Caco-2 (cell line): ENCODE measurements around the gene CBX1. TPM values are rescaled to one million over a fixed set of nuclear protein-coding genes. Genes with fewer than 3 reads are reported as not detected.

Source experiments
- BruUV-seq: library from RNA; stranded (reverse); fragments of 400-500 nt; replicated peaks from 2 replicates; lab custom pipeline; 2021; lab: Mats Ljungman, UMichigan
- CTCF ChIA-PET: fragments of 300-600 bp; sonication (Branson Sonifier 250); formaldehyde crosslinking; loops from one replicate; lab custom pipeline; 2022; ENCODE audit warnings: antibody characterized with exemption; lab: Charles Lee
- POLR2A ChIA-PET: fragments of 300-600 bp; sonication (Branson Sonifier 250); formaldehyde crosslinking; loops from one replicate; lab custom pipeline; 2022; ENCODE audit warnings: antibody characterized with exemption; lab: Charles Lee
- DNase-seq, 2 experiments: peaks; one replicate each; pipeline versions ENCODE4 v3.0.0 to v3.0.0-alpha.2; 2020 to 2022
- H3K27me3 ChIP-seq: replicated peaks from 2 replicates; pipeline ENCODE4 v1.6.0; 2011; ENCODE audit warnings: low read length; ENCODE audit not compliant: control insufficient read depth, insufficient read depth
- H3K36me3 ChIP-seq: 2 replicates; pipeline ENCODE4 v1.5.1; 2011; ENCODE audit warnings: low read length; ENCODE audit not compliant: control insufficient read depth, insufficient read depth
- H3K4me1 ChIP-seq: fragments of 250-450 bp; sonication (Bioruptor Pico); 2 replicates; pipeline ENCODE4 v1.5.1; 2020; ENCODE audit warnings: mild to moderate bottlenecking
- H3K4me3 ChIP-seq: 2 replicates; pipeline ENCODE4 v1.5.1; 2011; ENCODE audit warnings: low read depth, mild to moderate bottlenecking, control low read depth, low read length
- H3K9me3 ChIP-seq: fragments of 250-450 bp; sonication (Bioruptor Pico); 2 replicates; pipeline ENCODE4 v1.5.1; 2020; ENCODE audit warnings: mild to moderate bottlenecking, moderate library complexity
- H3K27ac Mint-ChIP-seq: one replicate; pipeline ENCODE4 v1.8.0; 2022; ENCODE audit warnings: mixed read lengths; ENCODE audit not compliant: unreplicated experiment
- H3K27me3 Mint-ChIP-seq: one replicate; pipeline ENCODE4 v1.8.0; 2022; ENCODE audit warnings: mixed read lengths; ENCODE audit not compliant: insufficient read depth, unreplicated experiment
- H3K36me3 Mint-ChIP-seq: one replicate; pipeline ENCODE4 v1.8.0; 2022; ENCODE audit warnings: mild to moderate bottlenecking, mixed read lengths; ENCODE audit not compliant: insufficient read depth, unreplicated experiment
- H3K4me1 Mint-ChIP-seq: one replicate; pipeline ENCODE4 v1.8.0; 2022; ENCODE audit warnings: low read depth, mixed read lengths; ENCODE audit not compliant: unreplicated experiment
- H3K4me3 Mint-ChIP-seq: one replicate; pipeline ENCODE4 v1.8.0; 2022; ENCODE audit warnings: mild to moderate bottlenecking, moderate library complexity, mixed read lengths; ENCODE audit not compliant: unreplicated experiment
- H3K9me3 Mint-ChIP-seq: one replicate; pipeline ENCODE4 v1.8.0; 2022; ENCODE audit warnings: mixed read lengths; ENCODE audit not compliant: unreplicated experiment
- CTCF ChIP-seq, 2 experiments: fragments of 200-600 bp in 1 of 2; IDR thresholded peaks; 1 replicate in 1 of 2; 2 replicates in 1 of 2; pipeline versions ENCODE4 v1.5.1 to v1.8.0; 2011 to 2022; ENCODE audit warnings: antibody characterized with exemption in 1 of 2, control low read depth in 1 of 2, inconsistent platforms in 1 of 2, low read depth in 1 of 2, low read length in 1 of 2, mild to moderate bottlenecking in 1 of 2, moderate library complexity in 1 of 2; ENCODE audit not compliant: insufficient read depth in 1 of 2, severe bottlenecking in 1 of 2, unreplicated experiment in 1 of 2
- intact Hi-C: fragments of 100-400 bp; cut with micrococcal nuclease; formaldehyde crosslinking; loops from one replicate; pipeline ENCODE4 v1.10.0; 2022; ENCODE audit not compliant: unreplicated experiment
- total RNA-seq: library from RNA; stranded (reverse); gene quantifications from 2 replicates; pipeline ENCODE4 v1.2.3, GENCODE V29; 2022

Gene CBX1
- total RNA-seq, 1 experiment from 2014 or later, result 213 TPM

- Mint-ChIP-seq H3K9me3 (no peaks in the 10 kb centered on the region), H3K27ac (no peak overlapping the region), H3K4me1 (no peaks in the 10 kb centered on the region), H3K27me3 (peaks cover 4% of the 10 kb centered on the region), H3K36me3 (no peaks in the 10 kb centered on the region), H3K4me3 (no peak overlapping the region)
- intact Hi-C loops, result no loop called here
- Histone ChIP-seq H3K9me3 (no peaks in the 10 kb centered on the region), H3K27me3 (no peaks in the 10 kb centered on the region), H3K36me3 (no peaks in the 10 kb centered on the region), H3K4me3 (no peak overlapping the region), H3K4me1 (no peaks in the 10 kb centered on the region)
- POLR2A ChIA-PET, result interaction anchor here (0.7 kb wide), 1 partner anchor 101 kb away, joined by 10 read pairs; no protein-coding TSS in a partner anchor
- CTCF ChIA-PET, result interaction anchor here (0.6 to 6.1 kb wide), 6 partner anchors 11 to 484 kb away, joined by 3 to 76 read pairs (median 8); no protein-coding TSS in a partner anchor
- TF ChIP-seq CTCF (IDR thresholded peaks at IDR 0.05; ENCODE audit: insufficient read depth in 1 of 2, low read depth in 1 of 2, low read length in 1 of 2, severe bottlenecking in 1 of 2, unreplicated experiment in 1 of 2), result no peak
- DNase-seq, result no peak
- no TSS peak for BruUV-seq
Observed at GRCh38 chr17:48129981-48130380, 28.7 kb upstream of the CBX1 start.

- no peak overlapping the region for H3K4me3 Mint-ChIP-seq
- intact Hi-C loops, result no loop called here
- H3K36me3 ChIP-seq, result no peaks in the 10 kb centered on the region
- ChIA-PET CTCF (interaction anchor here (0.6 to 6.1 kb wide), 5 partner anchors 21 to 395 kb away, joined by 3 to 76 read pairs (median 9); partner anchors contain the start of genes SNX11 and TBX21), POLR2A (no interaction called here)
- TF ChIP-seq CTCF (IDR thresholded peaks at IDR 0.05; ENCODE audit: insufficient read depth in 1 of 2, low read depth in 1 of 2, low read length in 1 of 2, severe bottlenecking in 1 of 2, unreplicated experiment in 1 of 2), result no peak
- no peaks in the 10 kb centered on the region for H3K9me3 ChIP-seq
- BruUV-seq, result no TSS peak
- H3K27me3 Mint-ChIP-seq, result peaks cover 2% of the 10 kb centered on the region
- H3K4me1 ChIP-seq, result no peaks in the 10 kb centered on the region
- no peak overlapping the region for H3K27ac Mint-ChIP-seq
- H3K4me3 ChIP-seq, result no peak overlapping the region
- H3K27me3 ChIP-seq, result no peaks in the 10 kb centered on the region
- H3K36me3 Mint-ChIP-seq, result no peaks in the 10 kb centered on the region
- no peak for DNase-seq
- H3K9me3 Mint-ChIP-seq, result no peaks in the 10 kb centered on the region
- no peaks in the 10 kb centered on the region for H3K4me1 Mint-ChIP-seq
Observed at GRCh38 chr17:48128400-48128799, 27.1 kb upstream of the CBX1 start.

DNA sequence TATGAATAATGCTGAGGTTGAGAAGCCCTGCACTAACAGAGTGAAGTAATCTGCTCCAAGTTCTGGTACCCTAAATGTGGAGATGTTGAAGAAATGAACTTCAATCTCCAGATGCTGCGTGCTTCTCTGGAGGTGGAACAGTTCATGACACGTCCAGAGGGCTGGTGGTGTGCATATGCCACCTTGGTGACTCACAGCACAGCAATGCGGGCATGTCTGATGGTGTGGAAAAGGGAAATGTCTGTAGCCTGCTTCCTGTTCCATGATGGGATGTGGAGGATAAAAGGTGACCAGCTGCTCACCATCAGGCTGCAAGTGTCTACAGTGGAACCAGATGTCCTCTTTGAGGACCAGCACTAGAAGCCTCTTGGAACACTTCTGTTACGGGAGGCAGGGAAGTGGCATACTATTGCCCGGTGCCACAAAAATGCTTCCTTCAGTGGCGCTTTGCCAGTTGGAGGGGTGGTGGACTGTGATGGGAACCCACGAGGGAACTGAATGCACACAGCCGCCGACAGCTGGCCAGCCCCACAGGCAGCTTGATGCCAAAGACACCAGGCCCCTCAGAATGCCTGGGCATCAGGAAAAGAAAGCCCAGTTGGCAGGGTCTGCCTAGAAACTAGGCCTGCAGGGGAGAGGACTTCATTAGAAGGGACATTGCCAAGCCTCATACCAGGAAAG is 26.2 kb upstream of the CBX1 start:
- Histone ChIP-seq H3K4me3 (no peak overlapping the region), H3K4me1 (no peaks in the 10 kb centered on the region), H3K36me3 (no peaks in the 10 kb centered on the region), H3K27me3 (no peaks in the 10 kb centered on the region), H3K9me3 (no peaks in the 10 kb centered on the region)
- Mint-ChIP-seq H3K36me3 (no peaks in the 10 kb centered on the region), H3K27ac (no peak overlapping the region), H3K4me3 (no peak overlapping the region), H3K9me3 (no peaks in the 10 kb centered on the region), H3K4me1 (no peaks in the 10 kb centered on the region), H3K27me3 (no peaks in the 10 kb centered on the region)
- BruUV-seq, result no TSS peak
- ChIA-PET POLR2A (no interaction called here), CTCF (interaction anchor here (3.3 to 6.1 kb wide), 2 partner anchors 47 to 102 kb away, joined by 17 to 76 read pairs; no protein-coding TSS in a partner anchor)
- no peak for TF ChIP-seq CTCF (IDR thresholded peaks at IDR 0.05; ENCODE audit: insufficient read depth in 1 of 2, low read depth in 1 of 2, low read length in 1 of 2, severe bottlenecking in 1 of 2, unreplicated experiment in 1 of 2)
- no peak for DNase-seq
- intact Hi-C loops, result no loop called here
